WERI-Rb-1 (cell line): Measurements from ENCODE around the gene MC3R.
A peak's percentile ranks its signal among the peaks of the same experiment; 100 is the strongest.

Experiments
- DNase-seq: peaks from one replicate; pipeline ENCODE4 v3.0.0-alpha.2; 2020
- H3K27ac ChIP-seq: fragments of 250-450 bp; sonication (Bioruptor Pico); 2 replicates; pipeline ENCODE4 v1.5.1; 2020; ENCODE audit warnings: mild to moderate bottlenecking, moderate library complexity
- H3K27me3 ChIP-seq: fragments of 250-450 bp; sonication (Bioruptor Pico); 2 replicates; pipeline ENCODE4 v1.5.1; 2021; ENCODE audit warnings: mild to moderate bottlenecking, low read depth, moderate library complexity; ENCODE audit not compliant: insufficient read depth, severe bottlenecking
- H3K36me3 ChIP-seq: fragments of 250-450 bp; sonication (Bioruptor Pico); 2 replicates; pipeline ENCODE4 v1.5.1; 2020; ENCODE audit warnings: mild to moderate bottlenecking, moderate library complexity
- H3K4me3 ChIP-seq: 2 replicates; pipeline ENCODE4 v1.5.1; 2011; ENCODE audit warnings: low read depth, mild to moderate bottlenecking, control low read depth, low read length
- H3K9me3 ChIP-seq: fragments of 250-450 bp; sonication (Bioruptor Pico); 2 replicates; pipeline ENCODE4 v1.5.1; 2021; ENCODE audit warnings: mild to moderate bottlenecking, moderate library complexity; ENCODE audit not compliant: severe bottlenecking
- TF ChIP-seq, protein P1 (sequence below): IDR thresholded peaks from 2 replicates; pipeline ENCODE4 v1.5.1; 2011; ENCODE audit warnings: low read depth, mild to moderate bottlenecking, control low read depth, inconsistent platforms, low read length

Gene MC3R

DNA sequence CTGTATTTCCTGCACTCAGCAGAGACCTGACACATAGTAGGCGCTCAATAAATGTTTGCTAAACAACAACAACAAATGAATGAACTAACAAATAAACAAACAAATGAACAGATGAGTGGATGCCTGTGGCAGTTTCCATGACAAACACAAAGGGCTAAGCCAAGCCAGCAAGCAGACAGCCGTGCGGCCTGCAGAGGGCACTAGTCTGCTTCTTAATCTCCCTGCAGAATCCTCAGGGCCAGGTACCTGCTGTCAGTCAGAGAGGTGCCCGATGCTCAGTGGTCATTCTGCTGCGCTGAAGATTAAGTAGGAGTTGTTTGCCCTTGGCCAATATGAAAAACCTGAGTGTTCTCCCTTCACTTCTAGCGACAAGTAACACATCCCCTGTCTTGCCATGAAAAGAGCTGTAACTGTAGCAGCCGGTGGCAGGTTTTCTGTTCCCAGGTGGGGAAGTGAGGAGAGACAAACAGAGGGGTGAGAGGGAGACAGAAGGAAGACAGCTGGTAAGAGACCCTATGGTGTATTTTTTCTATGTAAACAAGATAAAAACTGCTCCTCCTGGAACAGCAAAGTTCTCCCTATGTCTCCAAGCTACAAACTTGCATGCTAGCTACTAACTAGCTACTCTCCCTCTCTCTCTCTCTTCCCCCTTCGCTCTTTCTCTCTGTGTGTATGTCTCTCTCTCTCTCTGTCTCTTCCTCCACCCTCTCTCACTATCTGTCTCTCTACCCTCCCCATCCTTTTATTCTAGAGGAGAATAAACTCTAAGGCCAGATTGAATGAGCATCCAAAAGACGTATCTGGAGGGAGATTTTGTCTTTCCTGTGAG lies at the start of gene MC3R:
MC3R (plus strand) TSS at position 779 of the 829 bp plus-strand sequence. CDS start 112 bp downstream, outside the sequence.
- Histone ChIP-seq H3K36me3 (no peaks in the 10 kb centered on the region), H3K9me3 (no peaks in the 10 kb centered on the region), H3K4me3 (no peak within 1 kb of the TSS), H3K27me3 (peaks cover 63% of the 10 kb centered on the region), H3K27ac (no peak within 1 kb of the TSS)
- peak; percentile 61 for DNase-seq
- TF ChIP-seq, protein P1, sequence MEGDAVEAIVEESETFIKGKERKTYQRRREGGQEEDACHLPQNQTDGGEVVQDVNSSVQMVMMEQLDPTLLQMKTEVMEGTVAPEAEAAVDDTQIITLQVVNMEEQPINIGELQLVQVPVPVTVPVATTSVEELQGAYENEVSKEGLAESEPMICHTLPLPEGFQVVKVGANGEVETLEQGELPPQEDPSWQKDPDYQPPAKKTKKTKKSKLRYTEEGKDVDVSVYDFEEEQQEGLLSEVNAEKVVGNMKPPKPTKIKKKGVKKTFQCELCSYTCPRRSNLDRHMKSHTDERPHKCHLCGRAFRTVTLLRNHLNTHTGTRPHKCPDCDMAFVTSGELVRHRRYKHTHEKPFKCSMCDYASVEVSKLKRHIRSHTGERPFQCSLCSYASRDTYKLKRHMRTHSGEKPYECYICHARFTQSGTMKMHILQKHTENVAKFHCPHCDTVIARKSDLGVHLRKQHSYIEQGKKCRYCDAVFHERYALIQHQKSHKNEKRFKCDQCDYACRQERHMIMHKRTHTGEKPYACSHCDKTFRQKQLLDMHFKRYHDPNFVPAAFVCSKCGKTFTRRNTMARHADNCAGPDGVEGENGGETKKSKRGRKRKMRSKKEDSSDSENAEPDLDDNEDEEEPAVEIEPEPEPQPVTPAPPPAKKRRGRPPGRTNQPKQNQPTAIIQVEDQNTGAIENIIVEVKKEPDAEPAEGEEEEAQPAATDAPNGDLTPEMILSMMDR: peak; percentile 91

DNA sequence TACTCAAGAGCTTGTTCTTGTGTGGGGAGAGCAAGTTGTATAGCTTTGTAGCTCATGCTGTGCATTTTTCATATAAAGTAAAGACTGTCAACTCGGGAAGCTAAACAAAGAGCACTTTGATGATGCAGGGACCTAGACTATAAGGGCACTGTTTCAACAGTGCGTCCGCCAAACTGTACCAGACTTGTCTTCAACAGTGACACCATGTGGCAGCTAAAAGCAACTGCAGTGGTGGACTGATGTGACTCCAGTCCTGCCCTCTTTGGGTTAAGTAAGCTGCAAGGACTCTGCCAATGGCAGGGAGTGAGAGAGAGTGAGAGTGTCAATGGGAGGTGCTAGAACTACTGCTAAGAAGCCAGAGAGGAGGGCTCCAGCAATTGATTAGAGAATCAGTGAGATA lies 48.1 kb upstream of the MC3R start:
- Histone ChIP-seq H3K27ac (no peak overlapping the region), H3K4me3 (no peak overlapping the region), H3K9me3 (peaks cover 11% of the 10 kb centered on the region), H3K27me3 (peaks cover 29% of the 10 kb centered on the region), H3K36me3 (no peaks in the 10 kb centered on the region)
- no peak for DNase-seq
- TF ChIP-seq, protein P1: peak; percentile 64

DNA sequence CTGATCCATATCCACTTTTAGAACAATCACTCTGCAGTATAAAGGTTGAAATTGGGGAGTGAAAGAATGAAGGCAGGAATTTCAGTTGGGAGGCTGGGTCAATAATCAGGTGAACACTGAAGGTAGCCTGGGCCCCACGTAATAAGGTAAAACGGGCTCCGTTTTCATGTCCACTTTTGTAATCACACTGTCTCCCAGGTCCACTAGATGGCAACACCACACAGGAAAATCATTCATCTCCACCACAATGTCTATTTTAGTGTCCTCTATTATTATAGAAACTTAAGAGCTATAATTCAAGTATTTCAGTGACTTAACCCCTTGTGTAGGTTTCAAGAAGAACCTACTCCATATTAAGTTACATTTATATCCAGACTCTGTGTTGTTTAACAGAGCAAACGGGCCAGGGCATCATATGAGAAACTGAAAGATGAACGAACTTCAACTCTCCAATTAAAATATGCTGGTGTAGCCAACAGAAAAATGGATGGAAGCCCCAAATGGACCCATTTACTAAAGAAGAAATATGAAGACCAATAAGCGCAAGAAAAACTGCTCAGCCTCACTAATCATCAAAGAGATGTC lies 45.9 kb upstream of the MC3R start:
- H3K36me3 ChIP-seq: no peaks in the 10 kb centered on the region
- peaks cover 34% of the 10 kb centered on the region for H3K27me3 ChIP-seq
- no peak for DNase-seq
- TF ChIP-seq, protein P1: peak; percentile 21; the same call in 1 of the 2 replicates
- no peak overlapping the region for H3K4me3 ChIP-seq
- H3K27ac ChIP-seq: no peak overlapping the region
- H3K9me3 ChIP-seq: peaks cover 11% of the 10 kb centered on the region

DNA sequence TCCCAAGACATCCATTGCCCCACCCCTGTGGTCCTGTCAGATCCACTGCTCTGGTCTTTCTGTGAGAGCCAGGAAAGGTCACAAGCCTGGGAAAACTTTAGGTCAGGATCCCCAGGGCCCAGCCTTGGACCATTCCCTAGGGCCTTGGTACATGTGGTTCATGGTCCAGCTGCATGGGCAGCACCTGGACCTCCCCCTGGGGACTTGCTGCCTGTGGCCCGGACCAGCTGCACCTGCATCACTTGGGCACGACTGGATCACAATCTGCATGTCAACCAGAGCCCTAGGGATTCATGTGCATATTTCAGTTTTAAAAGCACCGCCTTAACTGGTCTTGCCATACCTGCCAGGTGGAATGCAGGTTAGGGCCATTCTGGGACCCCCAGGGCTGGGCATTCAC lies 44.3 kb upstream of the MC3R start:
- H3K27me3 ChIP-seq: peaks cover 47% of the 10 kb centered on the region
- no peak overlapping the region for H3K27ac ChIP-seq
- TF ChIP-seq, protein P1: no peak
- no peak for DNase-seq
- no peaks in the 10 kb centered on the region for H3K36me3 ChIP-seq
- peaks cover 11% of the 10 kb centered on the region for H3K9me3 ChIP-seq
- H3K4me3 ChIP-seq: no peak overlapping the region

DNA sequence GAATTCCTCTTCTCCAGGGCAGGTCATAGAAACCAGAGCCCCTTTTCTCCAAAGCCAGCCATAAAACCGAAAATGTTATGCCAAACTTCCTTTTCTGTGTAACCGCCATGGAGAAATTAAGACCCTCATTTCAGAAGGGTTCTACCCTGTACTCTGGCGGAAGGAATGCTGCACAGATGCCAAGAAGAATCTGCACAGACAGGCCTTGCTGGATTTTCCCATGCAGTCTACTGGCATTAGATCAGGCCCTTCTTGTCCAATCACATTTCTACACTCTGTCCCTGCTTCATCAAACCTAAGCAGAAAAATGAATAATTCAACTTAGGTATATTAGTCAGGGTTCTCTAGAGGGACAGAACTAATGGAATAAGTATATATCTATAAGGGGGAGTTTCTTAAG lies 43.2 kb upstream of the MC3R start:
- TF ChIP-seq, protein P1: no peak
- H3K36me3 ChIP-seq: no peaks in the 10 kb centered on the region
- DNase-seq: no peak

More for the DNA sequence above, 43.2 kb upstream of the MC3R start:
- Histone ChIP-seq H3K4me3 (no peak overlapping the region), H3K27ac (no peak overlapping the region), H3K9me3 (peaks cover 6% of the 10 kb centered on the region), H3K27me3 (peaks cover 55% of the 10 kb centered on the region)
